GM12892 (cell line): ENCODE measurements around the gene OSBPL8. TPM values are rescaled to one million over a fixed set of nuclear protein-coding genes. Genes with fewer than 3 reads are reported as not detected.

ENCODE experiments used
- DNase-seq: peaks from one replicate; pipeline ENCODE4 v3.0.0; 2011; ENCODE audit not compliant: insufficient read length
- FAIRE-seq: peaks from 2 replicates; lab custom pipeline; 2011; peaks lifted over from hg19 to GRCh38; lab: Jason Lieb, UNC
- POLR2A ChIP-seq: IDR thresholded peaks from 2 replicates; pipeline ENCODE4 v1.6.1; 2011; ENCODE audit warnings: low read depth, low read length, control low read depth
- POLR2AphosphoS5 ChIP-seq: IDR thresholded peaks from 2 replicates; pipeline ENCODE4 v1.6.1; 2011; ENCODE audit warnings: low read depth, low read length, control low read depth
- TAF1 ChIP-seq: IDR thresholded peaks from 2 replicates; pipeline ENCODE4 v1.6.1; 2011; ENCODE audit warnings: low read depth, mild to moderate bottlenecking, control low read depth, low read length, borderline replicate concordance
- polyA plus RNA-seq: library from polyadenylated mRNA; unstranded; fragments of >200 nt; gene quantifications from one replicate; pipeline ENCODE4 v1.2.1, GENCODE V29; 2012; ENCODE audit warnings: missing spikeins, inconsistent platforms; ENCODE audit not compliant: missing spikeins

OSBPL8 gene
- 22.1 TPM for polyA plus RNA-seq

- peak; percentile 67 for DNase-seq
- TF ChIP-seq TAF1 (peak; percentile 71), POLR2AphosphoS5 (peak; percentile 91), POLR2A (peak; percentile 94)
- FAIRE-seq = peak; percentile 84
Measured at GRCh38 chr12:76559400-76560085, at the start of gene OSBPL8. TSS of gene OSBPL8 (minus strand) at chr12:76559771. CDS start at chr12:76487551, 72,220 bp downstream.

- FAIRE-seq = no peak
- DNase-seq = no peak
- TF ChIP-seq TAF1 (no peak), POLR2A (no peak), POLR2AphosphoS5 (no peak)
Measured at GRCh38 chr12:76608070-76608469, 48.5 kb upstream of the OSBPL8 start.

DNA sequence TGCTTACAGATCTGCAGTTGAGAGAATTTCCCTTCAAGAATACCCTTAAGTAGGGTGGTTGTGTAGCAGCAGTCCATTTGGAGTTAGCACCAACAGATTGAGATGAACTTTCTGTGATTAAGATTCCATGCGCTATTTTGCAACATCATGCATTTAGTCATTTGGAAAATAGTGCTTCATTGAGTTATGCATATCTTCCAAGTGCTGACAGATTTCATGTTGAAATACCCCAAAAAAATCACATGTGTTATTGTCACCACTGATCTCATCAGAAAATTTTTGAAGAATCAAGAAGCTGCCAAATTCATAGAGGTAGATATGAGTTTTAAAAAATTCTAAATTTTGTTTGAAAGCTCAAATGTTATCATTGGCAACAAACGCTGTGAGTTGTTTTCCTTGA, 35.5 kb upstream of the OSBPL8 start:
- DNase-seq (no peak), FAIRE-seq (no peak)
- TF ChIP-seq POLR2A = no peak
- no peak for TF ChIP-seq TAF1
- no peak for TF ChIP-seq POLR2AphosphoS5

DNA sequence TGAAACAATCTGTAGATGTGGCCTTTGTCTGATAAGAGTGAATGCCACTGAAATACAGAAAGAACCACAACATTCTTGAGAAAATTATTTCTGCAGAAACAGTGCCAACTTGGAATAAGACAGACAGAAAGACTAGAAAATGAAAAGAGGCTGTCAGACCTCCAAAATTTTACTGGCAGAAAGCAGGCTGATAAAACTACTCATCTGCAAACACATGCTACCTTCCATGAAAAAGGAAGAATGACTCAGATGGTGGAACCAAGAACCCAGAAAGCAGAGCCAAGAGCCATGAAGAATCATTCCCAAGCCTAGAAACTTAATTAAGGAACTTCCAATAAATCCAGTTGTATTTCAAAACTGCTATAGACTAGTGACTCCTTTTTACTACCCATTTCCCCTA, 31.9 kb upstream of the OSBPL8 start:
- FAIRE-seq (no peak), DNase-seq (no peak)
- TF ChIP-seq POLR2A = no peak
- TF ChIP-seq TAF1 = no peak
- TF ChIP-seq POLR2AphosphoS5 = no peak

DNA sequence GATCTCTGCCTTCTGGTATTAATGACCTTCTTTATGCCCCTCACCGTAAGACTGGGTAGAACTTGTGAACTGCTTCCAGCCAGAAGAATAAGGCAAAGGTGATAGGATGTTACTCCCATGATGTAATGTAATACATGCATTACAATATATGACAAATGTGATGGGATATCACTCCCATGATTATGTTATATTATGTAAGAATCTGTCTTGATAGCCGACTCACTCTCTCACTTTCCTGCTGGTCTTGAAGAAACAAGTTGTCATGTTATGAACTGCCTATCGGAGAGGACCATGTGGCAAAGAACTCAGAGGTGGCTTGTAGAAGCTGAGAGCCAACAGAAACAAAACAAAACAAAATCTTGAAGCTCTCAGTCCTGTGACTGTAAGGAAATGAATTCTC, 30.6 kb upstream of the OSBPL8 start:
- DNase-seq (no peak), FAIRE-seq (no peak)

GRCh38 chr12:76588881-76589565, 29.5 kb upstream of the OSBPL8 start:
- FAIRE-seq (no peak), DNase-seq (no peak)
- no peak for TF ChIP-seq POLR2A
- no peak for TF ChIP-seq TAF1
- no peak for TF ChIP-seq POLR2AphosphoS5

More for the DNA sequence above, 30.6 kb upstream of the OSBPL8 start:
- TF ChIP-seq POLR2A (no peak), TAF1 (no peak), POLR2AphosphoS5 (no peak)

- DNase-seq = no peak
- TF ChIP-seq POLR2AphosphoS5 (no peak), TAF1 (no peak), POLR2A (no peak)
- FAIRE-seq = no peak
Measured at GRCh38 chr12:76587428-76588178, 28.0 kb upstream of the OSBPL8 start.

GRCh38 chr12:76586764-76587395, 27.3 kb upstream of the OSBPL8 start:
- FAIRE-seq (peak; percentile 76), DNase-seq (no peak)
- no peak for TF ChIP-seq POLR2A

- FAIRE-seq (no peak), DNase-seq (no peak)
- no peak for TF ChIP-seq TAF1
Measured at GRCh38 chr12:76583301-76583700, 23.7 kb upstream of the OSBPL8 start.

- TF ChIP-seq POLR2A = no peak
- no peak for TF ChIP-seq TAF1
- DNase-seq = no peak
- FAIRE-seq = no peak
Measured at GRCh38 chr12:76573840-76574373, 14.3 kb upstream of the OSBPL8 start.

- FAIRE-seq (no peak), DNase-seq (no peak)
- TF ChIP-seq POLR2AphosphoS5 (no peak), TAF1 (no peak), POLR2A (no peak)
Measured at GRCh38 chr12:76571256-76571655, 11.7 kb upstream of the OSBPL8 start.
